ENCODE measurements around the gene FAM219A. TPM values are rescaled to one million over a fixed set of nuclear protein-coding genes. Genes with fewer than 3 reads are reported as not detected.
"Not testable (repeated sequence)": the region's sequence is repeated elsewhere in the genome, so short reads cannot be mapped to it uniquely, and the experiment has no call there.

FAM219A gene
- polyA plus RNA-seq, 3 donors = 0.61 to 15.3 (median 1.2) TPM

- intact Hi-C loops (cut with micrococcal nuclease); H3K27ac ChIP-seq (ENCODE audit: low read depth in 1 of 2, low read length in 2 of 2); H3K36me3 ChIP-seq (replicated peaks in 1 of 2; ENCODE audit: control insufficient read depth in 1 of 2, insufficient read depth in 2 of 2, low read length in 2 of 2); H3K4me3 ChIP-seq (replicated peaks in 1 of 3; ENCODE audit: low read depth in 2 of 3, low read length in 3 of 3); H3K4me1 Mint-ChIP-seq; H3K9me3 ChIP-seq (replicated peaks in 1 of 2; ENCODE audit: control insufficient read depth in 1 of 2, insufficient read depth in 1 of 2, low read length in 2 of 2); DNase-seq; H3K9ac ChIP-seq (ENCODE audit: insufficient read depth, low read length, poor library complexity, severe bottlenecking); H3K4me2 ChIP-seq (replicated peaks; ENCODE audit: extremely low read depth, low read length, poor library complexity, severe bottlenecking); H3K36me3 Mint-ChIP-seq; H3K4me1 ChIP-seq (ENCODE audit: control insufficient read depth in 1 of 2, insufficient read depth in 2 of 2, low read length in 2 of 2); H3K79me2 ChIP-seq (ENCODE audit: insufficient read depth, low read length); H3K4me3 Mint-ChIP-seq; H3K27me3 ChIP-seq (ENCODE audit: control insufficient read depth in 2 of 2, insufficient read depth in 2 of 2, low read length in 2 of 2); H2AFZ ChIP-seq (ENCODE audit: insufficient read depth, low read depth, low read length, poor library complexity, severe bottlenecking); H4K20me1 ChIP-seq (ENCODE audit: insufficient read depth, low read length); H3K9me3 Mint-ChIP-seq; H3K27ac Mint-ChIP-seq: not testable (repeated sequence)
- peaks cover 8 to 14% (median 10%) of the 10 kb centered on the region in 3 donors for H3K27me3 Mint-ChIP-seq (ENCODE audit: low read depth in 3 of 3)
- WGBS (ENCODE audit: insufficient coverage) = 80% methylated on average over 1 of the region's 13 CpGs
Measured at GRCh38 chr9:34481620-34482019, 23.2 kb upstream of the FAM219A start.

DNA sequence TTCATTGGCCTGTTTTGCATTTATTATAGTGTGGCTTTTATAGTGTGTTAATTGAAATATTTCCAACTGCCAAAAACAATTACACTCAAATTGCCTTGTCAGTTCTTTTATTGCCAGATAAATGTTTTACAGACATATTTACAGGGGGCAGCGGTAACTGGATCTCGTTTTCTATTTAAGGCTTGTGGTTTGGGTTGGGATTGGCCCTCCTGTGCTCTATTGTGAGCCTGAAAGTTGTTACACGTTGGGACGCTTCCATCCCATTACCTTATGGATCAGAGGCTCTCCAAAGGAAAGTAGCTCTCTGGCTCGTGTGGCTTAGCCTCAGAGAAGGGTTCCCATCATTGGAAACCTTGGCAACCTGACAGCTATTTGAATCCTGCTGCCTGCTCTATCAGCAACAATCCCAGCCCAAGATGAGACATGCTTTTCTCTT is 21.1 kb upstream of the FAM219A start:
- 79% methylated on average over 3 of the region's 5 CpGs for WGBS (ENCODE audit: insufficient coverage)
- DNase-seq = no peak

More for the DNA sequence above, 21.1 kb upstream of the FAM219A start:
- Histone ChIP-seq H3K9ac (ENCODE audit: insufficient read depth, low read length, poor library complexity, severe bottlenecking) (no peak overlapping the region), H3K27me3 (ENCODE audit: control insufficient read depth in 2 of 2, insufficient read depth in 2 of 2, low read length in 2 of 2) (no peaks in the 10 kb centered on the region), H3K9me3 (replicated peaks in 1 of 2; ENCODE audit: control insufficient read depth in 1 of 2, insufficient read depth in 1 of 2, low read length in 2 of 2) (no peaks in the 10 kb centered on the region), H4K20me1 (ENCODE audit: insufficient read depth, low read length) (no peaks in the 10 kb centered on the region), H3K27ac (ENCODE audit: low read depth in 1 of 2, low read length in 2 of 2) (no peak overlapping the region), H2AFZ (ENCODE audit: insufficient read depth, low read depth, low read length, poor library complexity, severe bottlenecking) (no peak overlapping the region), H3K4me3 (replicated peaks in 1 of 3; ENCODE audit: low read depth in 2 of 3, low read length in 3 of 3) (no peak overlapping the region), H3K4me1 (ENCODE audit: control insufficient read depth in 1 of 2, insufficient read depth in 2 of 2, low read length in 2 of 2) (no peaks in the 10 kb centered on the region), H3K79me2 (ENCODE audit: insufficient read depth, low read length) (no peaks in the 10 kb centered on the region), H3K36me3 (replicated peaks in 1 of 2; ENCODE audit: control insufficient read depth in 1 of 2, insufficient read depth in 2 of 2, low read length in 2 of 2) (no peaks in the 10 kb centered on the region), H3K4me2 (replicated peaks; ENCODE audit: extremely low read depth, low read length, poor library complexity, severe bottlenecking) (no peak overlapping the region)
- no peaks in the 10 kb centered on the region for H3K36me3 Mint-ChIP-seq
- H3K4me1 Mint-ChIP-seq = no peaks in the 10 kb centered on the region
- no peak overlapping the region for H3K4me3 Mint-ChIP-seq
- peaks cover 14 to 19% (median 17%) of the 10 kb centered on the region in 3 donors for H3K27me3 Mint-ChIP-seq (ENCODE audit: low read depth in 3 of 3)
- no peaks in the 10 kb centered on the region for H3K9me3 Mint-ChIP-seq
- TF ChIP-seq, protein P1, sequence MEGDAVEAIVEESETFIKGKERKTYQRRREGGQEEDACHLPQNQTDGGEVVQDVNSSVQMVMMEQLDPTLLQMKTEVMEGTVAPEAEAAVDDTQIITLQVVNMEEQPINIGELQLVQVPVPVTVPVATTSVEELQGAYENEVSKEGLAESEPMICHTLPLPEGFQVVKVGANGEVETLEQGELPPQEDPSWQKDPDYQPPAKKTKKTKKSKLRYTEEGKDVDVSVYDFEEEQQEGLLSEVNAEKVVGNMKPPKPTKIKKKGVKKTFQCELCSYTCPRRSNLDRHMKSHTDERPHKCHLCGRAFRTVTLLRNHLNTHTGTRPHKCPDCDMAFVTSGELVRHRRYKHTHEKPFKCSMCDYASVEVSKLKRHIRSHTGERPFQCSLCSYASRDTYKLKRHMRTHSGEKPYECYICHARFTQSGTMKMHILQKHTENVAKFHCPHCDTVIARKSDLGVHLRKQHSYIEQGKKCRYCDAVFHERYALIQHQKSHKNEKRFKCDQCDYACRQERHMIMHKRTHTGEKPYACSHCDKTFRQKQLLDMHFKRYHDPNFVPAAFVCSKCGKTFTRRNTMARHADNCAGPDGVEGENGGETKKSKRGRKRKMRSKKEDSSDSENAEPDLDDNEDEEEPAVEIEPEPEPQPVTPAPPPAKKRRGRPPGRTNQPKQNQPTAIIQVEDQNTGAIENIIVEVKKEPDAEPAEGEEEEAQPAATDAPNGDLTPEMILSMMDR (IDR thresholded peaks at IDR 0.05) = no peak
- H3K27ac Mint-ChIP-seq = no peak overlapping the region
- intact Hi-C loops (cut with micrococcal nuclease) = no loop called here

All from CD14-positive monocyte (primary cell).